ENCODE data around the gene B4GALT3.
A peak's percentile ranks its signal among the peaks of the same experiment; 100 is the strongest.

B4GALT3 gene

GRCh38 chr1:161206411-161207140 is 29.3 kb upstream of the B4GALT3 start:
- DNase-seq (ENCODE audit: low read depth, low spot score) = no peak

DNA sequence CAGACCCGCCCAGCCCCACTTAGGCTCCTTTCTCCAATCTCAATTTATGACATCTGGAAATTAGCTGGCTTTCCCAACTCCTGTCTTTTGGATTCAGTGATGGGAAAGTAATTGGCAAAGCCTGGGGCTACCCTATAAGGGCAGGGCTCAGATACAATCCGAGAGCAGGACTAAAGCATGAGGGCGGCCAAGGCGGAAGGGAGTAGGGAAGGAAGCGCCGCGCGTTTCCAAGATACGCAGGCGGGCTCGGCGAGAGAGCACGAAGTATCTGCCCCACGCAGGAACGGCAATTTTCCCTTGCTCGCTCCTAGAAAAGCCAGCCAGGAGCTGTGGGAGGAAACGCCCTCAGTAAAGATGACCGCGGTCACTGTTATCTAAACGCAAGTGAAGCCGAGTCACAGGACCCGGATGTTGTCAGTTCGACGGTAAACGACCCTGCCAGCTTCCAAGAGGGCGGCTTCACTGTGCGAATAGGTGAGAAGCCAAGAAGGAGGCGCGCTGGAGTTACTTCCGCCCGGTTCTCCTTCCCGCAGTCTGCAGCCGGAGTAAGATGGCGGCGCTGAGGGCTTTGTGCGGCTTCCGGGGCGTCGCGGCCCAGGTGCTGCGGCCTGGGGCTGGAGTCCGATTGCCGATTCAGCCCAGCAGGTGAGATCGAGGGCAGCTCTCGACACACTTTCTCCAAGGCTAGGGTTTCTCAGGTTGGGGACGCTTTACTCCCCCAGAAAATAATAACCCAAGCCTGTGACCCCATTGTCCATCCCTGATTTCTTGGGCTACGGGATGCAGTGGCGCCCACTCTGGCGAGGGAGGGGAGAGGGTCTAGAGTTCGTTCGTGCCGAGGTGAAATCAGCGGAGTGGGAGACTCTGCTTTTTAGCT is 24.8 kb upstream of the B4GALT3 start, which contains the start of gene NDUFS2:
Gene NDUFS2, plus strand, starts transcription at position 532 of the 877 bp plus-strand sequence. Its CDS starts 19 bp downstream, at position 551.
- DNase-seq (ENCODE audit: low read depth, low spot score) = peak; percentile 99

- DNase-seq (ENCODE audit: low read depth, low spot score) = no peak
Measured at GRCh38 chr1:161200992-161201835, 23.9 kb upstream of the B4GALT3 start.

DNA sequence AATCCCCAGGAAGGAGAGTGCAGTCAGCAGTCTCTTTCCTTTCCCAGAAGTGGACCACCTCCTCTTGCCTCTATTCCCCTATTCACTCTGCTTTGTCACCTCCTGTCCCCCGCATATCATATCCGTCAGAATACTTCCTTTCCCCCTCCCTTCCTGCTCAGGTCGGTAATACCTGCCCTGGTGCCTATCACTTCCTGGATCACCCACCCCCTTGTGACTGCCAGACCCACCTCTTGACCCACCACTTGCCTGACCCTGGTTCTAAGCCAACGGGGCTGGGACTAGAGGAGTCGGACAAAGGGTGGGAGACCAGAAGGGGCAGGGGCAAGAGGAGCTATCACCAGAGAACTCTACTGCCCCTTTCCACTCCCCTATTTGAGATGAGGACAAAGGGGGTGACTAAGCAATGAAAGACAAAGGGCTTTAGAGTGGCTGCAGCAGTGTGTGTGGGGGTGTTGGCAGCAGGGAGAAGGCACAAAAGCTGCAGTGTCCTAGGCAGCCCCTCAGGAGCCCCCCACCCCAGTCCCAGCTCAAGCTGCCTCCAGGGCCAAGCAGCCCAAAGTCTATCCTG is 23.2 kb upstream of the B4GALT3 start:
- no peak for DNase-seq (ENCODE audit: low read depth, low spot score)

DNA sequence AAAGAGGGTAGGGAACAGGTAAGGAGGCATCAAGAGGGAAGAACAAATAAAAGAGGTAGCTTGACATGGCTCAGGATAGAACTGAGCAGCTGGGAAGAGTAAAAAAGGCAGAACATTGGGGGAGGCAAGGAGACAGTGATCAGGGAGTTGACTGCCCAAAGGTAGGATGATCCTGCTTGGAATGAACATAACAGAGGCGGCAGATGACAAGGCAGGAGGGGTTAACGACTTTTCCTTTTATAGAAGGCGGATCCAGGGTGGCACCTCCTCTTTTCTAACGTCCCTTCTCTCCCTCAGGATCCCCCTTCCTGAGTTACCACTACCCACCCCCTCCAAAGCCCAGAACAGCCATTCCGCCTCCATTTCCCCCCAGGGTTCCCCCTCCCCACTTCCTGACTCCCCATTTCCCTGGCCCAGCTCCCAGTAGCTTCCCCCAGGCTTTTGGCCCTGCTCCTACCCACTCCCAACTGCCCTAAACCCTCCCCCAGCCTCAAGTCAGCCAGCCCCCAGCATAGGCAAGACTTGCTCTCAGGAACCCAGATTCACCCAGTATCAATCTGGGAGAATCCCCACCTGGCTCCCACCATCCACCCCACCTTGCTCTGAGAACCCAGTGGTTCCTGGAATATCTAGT is 22.3 kb upstream of the B4GALT3 start:
- DNase-seq (ENCODE audit: low read depth, low spot score) = no peak

DNA sequence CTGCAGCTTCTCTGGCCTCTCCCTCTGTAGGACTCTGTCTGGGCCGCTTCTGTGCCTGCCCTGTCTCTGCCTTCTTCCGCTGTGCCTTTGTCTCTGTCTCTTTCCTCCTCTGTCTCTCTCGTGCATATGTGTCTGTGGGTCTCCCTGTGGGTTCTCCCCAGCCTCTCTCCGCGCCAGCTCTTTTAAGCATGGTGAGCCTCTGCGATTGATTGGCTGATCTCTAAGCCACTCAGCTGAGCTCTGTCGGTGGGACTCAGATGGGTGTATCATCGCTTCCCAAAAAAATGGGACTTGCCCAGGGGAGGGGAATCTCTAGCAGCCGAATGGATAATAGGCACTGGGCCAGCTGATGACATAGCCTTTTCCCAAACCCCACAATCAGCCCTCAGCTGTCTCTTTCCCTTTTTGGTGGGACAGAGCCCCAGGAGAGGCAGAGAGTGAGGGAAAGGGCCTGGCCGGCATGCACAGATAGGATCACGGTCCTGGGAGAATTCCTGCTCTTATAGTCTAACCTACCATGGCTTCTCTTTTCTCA is 21.7 kb upstream of the B4GALT3 start, which contains the start of gene ADAMTS4:
Gene ADAMTS4, minus strand, starts transcription at position 158 of the 535 bp plus-strand sequence. CDS start 427 bp downstream, outside the sequence.
- peak; percentile 56 for DNase-seq (ENCODE audit: low read depth, low spot score)

GRCh38 chr1:161198194-161198896 is 21.0 kb upstream of the B4GALT3 start:
- peak; percentile 79 for DNase-seq (ENCODE audit: low read depth, low spot score)

GRCh38 chr1:161197560-161198193 is 20.4 kb upstream of the B4GALT3 start:
- no peak for DNase-seq (ENCODE audit: low read depth, low spot score)

DNA sequence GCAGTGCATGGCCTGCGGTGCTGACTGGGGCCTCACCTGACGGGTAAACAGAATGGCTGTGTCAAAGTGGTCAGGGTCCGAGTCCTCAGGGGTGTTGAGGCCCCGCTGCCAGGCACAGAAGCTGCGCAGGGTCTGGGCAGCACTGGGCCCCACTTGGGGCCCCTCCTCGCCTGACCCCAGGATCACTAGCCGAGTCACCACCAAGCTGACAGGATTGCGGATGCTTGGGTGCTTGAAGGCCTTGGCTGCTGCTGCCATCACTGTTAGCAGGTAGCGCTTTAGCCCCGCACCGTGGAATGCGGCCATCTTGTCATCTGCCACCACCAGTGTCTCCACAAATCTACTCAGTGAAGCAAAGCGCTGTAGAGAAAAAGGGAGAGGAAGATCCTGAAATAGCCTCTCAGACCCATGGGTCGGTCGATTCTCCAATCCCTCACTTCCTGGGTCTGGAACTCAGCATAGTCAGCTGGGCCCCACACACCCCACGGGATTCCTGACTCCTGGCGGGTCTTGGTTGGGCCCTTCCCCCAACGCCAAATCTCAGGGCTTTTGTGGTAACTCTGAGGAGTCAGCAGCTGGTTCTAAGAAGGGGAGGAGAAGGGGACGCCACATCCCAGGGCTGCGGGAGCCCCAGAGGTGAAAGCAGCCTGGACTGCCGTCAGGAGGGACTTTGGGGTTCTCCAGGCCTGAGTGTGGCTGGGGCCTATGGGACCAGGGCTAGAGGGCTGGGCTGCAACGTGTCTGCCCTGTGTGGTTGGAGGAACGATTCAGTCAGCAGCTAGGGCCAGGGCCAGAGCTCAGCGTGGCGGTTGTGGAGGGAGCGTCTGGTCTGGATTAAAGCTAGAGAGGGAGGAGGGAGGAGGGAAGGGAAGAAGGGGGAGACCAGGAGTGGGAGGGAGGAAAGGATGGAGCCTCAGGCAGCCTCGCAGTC is 19.5 kb upstream of the B4GALT3 start:
- DNase-seq (ENCODE audit: low read depth, low spot score) = peak; percentile 70

GRCh38 chr1:161196111-161196510 is 18.8 kb upstream of the B4GALT3 start:
- no peak for DNase-seq (ENCODE audit: low read depth, low spot score)

- DNase-seq (ENCODE audit: low read depth, low spot score) = no peak
Measured at GRCh38 chr1:161195171-161195570, 17.9 kb upstream of the B4GALT3 start.

GRCh38 chr1:161193561-161194235 is 16.4 kb upstream of the B4GALT3 start:
- DNase-seq (ENCODE audit: low read depth, low spot score) = no peak

DNA sequence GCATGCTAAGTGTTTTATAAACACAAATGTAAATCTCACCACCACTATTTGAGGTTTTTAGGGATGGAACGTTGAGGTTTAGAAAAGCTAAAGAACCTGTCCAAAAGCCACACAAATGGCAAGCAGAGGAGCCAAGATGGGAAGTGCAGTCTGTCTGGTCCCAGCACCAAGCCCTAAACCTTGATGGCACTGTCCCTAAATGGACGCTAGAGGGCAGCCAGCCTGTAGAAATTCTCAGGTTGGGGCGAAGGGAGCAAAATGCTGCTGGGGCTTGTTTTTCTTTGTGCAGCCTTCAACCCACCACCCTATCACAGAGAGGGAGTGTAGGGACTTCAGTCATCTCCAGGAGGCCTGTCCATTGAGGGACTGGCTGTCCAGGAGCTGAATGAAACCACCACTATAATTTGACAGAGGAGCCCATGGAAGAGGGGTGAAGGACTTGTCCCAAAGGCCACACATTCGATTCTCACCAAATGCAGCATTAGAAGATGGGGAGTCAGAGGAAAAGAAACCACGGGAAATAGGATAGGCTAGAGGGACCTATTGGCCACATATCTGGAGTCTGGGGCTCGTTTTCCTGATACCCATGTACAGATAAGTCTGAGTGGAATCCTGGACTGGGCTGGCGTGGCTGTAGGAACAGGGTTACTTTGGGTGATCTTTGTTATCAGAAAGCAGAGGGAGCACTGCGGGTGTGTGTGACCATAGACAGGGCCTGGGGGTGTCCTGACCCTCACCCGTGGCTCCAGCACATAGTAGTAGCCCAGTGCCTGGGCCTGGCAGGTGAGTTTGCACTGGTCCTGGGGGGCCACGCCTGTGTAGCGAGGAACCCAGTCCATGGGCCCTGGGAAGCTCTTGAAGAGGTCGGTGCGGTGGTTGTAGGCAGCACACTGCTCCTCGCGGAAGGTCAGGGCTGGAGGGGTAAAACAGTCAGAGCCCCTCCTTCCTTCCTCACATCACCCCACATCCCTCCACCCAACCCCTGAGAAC is 15.5 kb upstream of the B4GALT3 start:
- DNase-seq (ENCODE audit: low read depth, low spot score) = peak; percentile 86

- DNase-seq (ENCODE audit: low read depth, low spot score) = no peak
Measured at GRCh38 chr1:161191971-161192370, 14.7 kb upstream of the B4GALT3 start.

DNA sequence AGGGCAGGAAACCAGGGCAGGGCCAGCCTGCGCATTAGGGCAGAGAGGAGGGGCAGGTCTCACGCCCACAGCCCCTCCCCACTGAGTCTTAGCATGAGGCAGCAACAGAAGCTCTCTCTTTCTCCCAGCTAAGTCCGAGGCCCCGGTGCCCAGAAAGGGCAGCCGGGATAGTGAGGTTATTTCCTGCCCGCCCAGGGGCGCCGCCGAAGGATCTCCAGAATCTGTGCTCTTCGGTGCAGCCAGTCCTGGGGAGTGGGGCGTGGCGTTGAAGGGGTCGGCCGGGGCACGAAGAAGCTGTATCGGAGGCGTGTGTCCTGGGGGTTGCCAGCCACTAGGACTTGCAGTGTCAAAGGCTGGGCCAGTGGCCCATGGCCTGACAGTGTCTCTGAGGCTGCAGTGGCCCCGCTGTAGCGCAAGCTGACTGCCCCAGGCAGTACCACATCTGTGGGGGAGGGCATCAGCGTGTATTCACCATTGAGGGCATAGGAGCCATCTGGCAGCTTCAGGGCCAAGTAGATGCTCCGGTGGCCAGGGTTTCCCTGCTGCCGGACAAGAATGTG is 13.7 kb upstream of the B4GALT3 start:
- peak; percentile 60 for DNase-seq (ENCODE audit: low read depth, low spot score)

- DNase-seq (ENCODE audit: low read depth, low spot score) = no peak
Measured at GRCh38 chr1:161189036-161189435, 11.7 kb upstream of the B4GALT3 start.
